A673 (cell line): Measurements from ENCODE around the gene CCNA1. TPM values are rescaled to one million over a fixed set of nuclear protein-coding genes. Genes with fewer than 3 reads are reported as not detected.

Experiments
- BruUV-seq: library from RNA; stranded (reverse); fragments of 400-500 nt; replicated peaks from 2 replicates; lab custom pipeline; 2021; lab: Mats Ljungman, UMichigan
- CTCF ChIA-PET: fragments of 300-600 bp; sonication (Branson Sonifier 250); formaldehyde crosslinking; loops from one replicate; lab custom pipeline; 2022; ENCODE audit warnings: antibody characterized with exemption; lab: Charles Lee
- POLR2A ChIA-PET: fragments of 300-600 bp; sonication (Branson Sonifier 250); formaldehyde crosslinking; loops from one replicate; lab custom pipeline; 2022; ENCODE audit warnings: antibody characterized with exemption; ENCODE audit not compliant: low non-redundant PET; lab: Charles Lee
- DNase-seq: peaks from one replicate; pipeline ENCODE4 v3.0.0-alpha.2; 2015; ENCODE audit warnings: low spot score
- H3K27ac ChIP-seq: fragments of 200-600 bp; sonication (generic); 2 replicates; pipeline ENCODE4 v1.5.1; 2016; ENCODE audit warnings: mixed run types, low read depth, mild to moderate bottlenecking, mixed read lengths, antibody characterized with exemption, low read length; ENCODE audit not compliant: poor library complexity, severe bottlenecking
- H3K27me3 ChIP-seq: fragments of 200-600 bp; sonication (generic); replicated peaks from 2 replicates; pipeline ENCODE4 v1.6.1; 2017; ENCODE audit warnings: mixed run types, low read depth, mild to moderate bottlenecking, mixed read lengths, antibody characterized with exemption, low read length; ENCODE audit not compliant: insufficient read depth, poor library complexity
- H3K36me3 ChIP-seq: fragments of 200-600 bp; sonication (generic); 2 replicates; pipeline ENCODE4 v1.6.1; 2016; ENCODE audit warnings: mixed run types, mild to moderate bottlenecking, mixed read lengths, antibody characterized with exemption, low read length; ENCODE audit not compliant: insufficient read depth, poor library complexity, severe bottlenecking
- H3K4me1 ChIP-seq: fragments of 200-600 bp; sonication (generic); 2 replicates; pipeline ENCODE4 v1.6.1; 2017; ENCODE audit warnings: mixed run types, mild to moderate bottlenecking, mixed read lengths, antibody characterized with exemption, low read length; ENCODE audit not compliant: insufficient read depth, poor library complexity, severe bottlenecking
- H3K4me3 ChIP-seq: fragments of 200-600 bp; sonication (generic); 2 replicates; pipeline ENCODE4 v1.5.1; 2016; ENCODE audit warnings: low read depth, mixed run types, mild to moderate bottlenecking, mixed read lengths, low read length; ENCODE audit not compliant: poor library complexity, severe bottlenecking
- H3K9me3 ChIP-seq: fragments of 200-600 bp; sonication (generic); 2 replicates; pipeline ENCODE4 v1.6.1; 2016; ENCODE audit warnings: mixed run types, low read depth, mild to moderate bottlenecking, mixed read lengths, antibody characterized with exemption, low read length; ENCODE audit not compliant: poor library complexity, severe bottlenecking
- CTCF ChIP-seq: fragments of 300-800, 200-600 bp; sonication (generic); conservative IDR thresholded peaks from 2 replicates; pipeline ENCODE4 v1.5.1; 2017; ENCODE audit warnings: low read depth, mild to moderate bottlenecking, antibody characterized with exemption, low read length, moderate library complexity, mixed read lengths
- EZH2 ChIP-seq: fragments of 200-600 bp; sonication (generic); IDR thresholded peaks from 2 replicates; pipeline ENCODE4 v1.6.1; 2017; ENCODE audit warnings: borderline replicate concordance, low read depth, mild to moderate bottlenecking, mixed read lengths, antibody characterized with exemption, low read length; ENCODE audit not compliant: poor library complexity, severe bottlenecking
- intact Hi-C: fragments of 100-400 bp; cut with micrococcal nuclease; formaldehyde crosslinking; loops from one replicate; pipeline ENCODE4 v1.10.0; 2022; ENCODE audit not compliant: unreplicated experiment
- total RNA-seq: library from RNA; stranded (reverse); gene quantifications from 2 replicates; pipeline ENCODE4 v1.2.3, GENCODE V29; 2021

The CCNA1 gene
- total RNA-seq, 1 experiment from 2014 or later = 3.4 TPM

- no peaks in the 10 kb centered on the region for H3K27me3 ChIP-seq
- POLR2A ChIA-PET = no interaction called here
- TF ChIP-seq EZH2 (no peak), CTCF (peak; percentile 92)
- H3K4me1 ChIP-seq = peaks cover 39% of the 10 kb centered on the region
- BruUV-seq = no TSS peak
- DNase-seq = peak; percentile 92
- intact Hi-C loops = loop anchor here (2.0 to 10.0 kb wide), 4 partner anchors 60 to 634 kb away; partner anchors contain the start of gene SUPT20H
- peaks cover 7% of the 10 kb centered on the region for H3K9me3 ChIP-seq
- no peaks in the 10 kb centered on the region for H3K36me3 ChIP-seq
- H3K4me3 ChIP-seq = no peak overlapping the region
- CTCF ChIA-PET = interaction anchor here (1.0 to 1.1 kb wide), 2 partner anchors 60 to 139 kb away, joined by 3 to 5 read pairs; no protein-coding TSS in a partner anchor
- H3K27ac ChIP-seq = peak overlapping the region; percentile 31
Observed at GRCh38 chr13:36420437-36420891, 11.8 kb upstream of the CCNA1 start.

GRCh38 chr13:36421447-36421846 lies 10.8 kb upstream of the CCNA1 start:
- CTCF ChIA-PET = interaction anchor here (1.0 kb wide), 1 partner anchor 140 kb away, joined by 5 read pairs; no protein-coding TSS in a partner anchor
- H3K27me3 ChIP-seq = no peaks in the 10 kb centered on the region
- POLR2A ChIA-PET = no interaction called here
- no TSS peak for BruUV-seq
- H3K27ac ChIP-seq = no peak overlapping the region
- no peaks in the 10 kb centered on the region for H3K36me3 ChIP-seq
- no peak for DNase-seq
- H3K4me3 ChIP-seq = no peak overlapping the region
- no peak for TF ChIP-seq EZH2
- no peak for TF ChIP-seq CTCF
- intact Hi-C loops = loop anchor here (2.0 to 10.0 kb wide), 4 partner anchors 59 to 633 kb away; partner anchors contain the start of gene SUPT20H
- peaks cover 39% of the 10 kb centered on the region for H3K4me1 ChIP-seq
- peaks cover 7% of the 10 kb centered on the region for H3K9me3 ChIP-seq

GRCh38 chr13:36428086-36428485 lies 4.2 kb upstream of the CCNA1 start:
- BruUV-seq = no TSS peak
- Histone ChIP-seq H3K27ac (no peak overlapping the region), H3K4me1 (peaks cover 8% of the 10 kb centered on the region), H3K4me3 (no peak overlapping the region), H3K36me3 (no peaks in the 10 kb centered on the region), H3K27me3 (no peaks in the 10 kb centered on the region), H3K9me3 (peaks cover 10% of the 10 kb centered on the region)
- no peak for DNase-seq
- no peak for TF ChIP-seq EZH2
- no peak for TF ChIP-seq CTCF
- CTCF ChIA-PET = no interaction called here
- POLR2A ChIA-PET = no interaction called here
- intact Hi-C loops = loop anchor here (10.0 kb wide), 3 partner anchors 417 to 627 kb away; partner anchors contain the start of gene SUPT20H
